Thyroid gland (tissue), 4 donors: ENCODE data around the gene SLC9A7.

Experiments used
- POLR2A ChIP-seq, 2 donors: fragments of 450-650 bp; IDR thresholded peaks; one replicate each; pipeline ENCODE4 v1.6.1; 2017; ENCODE audit warnings: antibody characterized with exemption in 2 of 2, mild to moderate bottlenecking in 2 of 2, moderate library complexity in 1 of 2
- TF ChIP-seq, protein P1 (sequence below), 6 experiments: fragments of 200-600 bp in 3 of 6; fragments of 450-650 bp in 3 of 6; sonication (generic) in 3 of 6; IDR thresholded peaks; one replicate each; pipeline ENCODE4 v1.5.1; 2016 to 2019; ENCODE audit warnings: antibody characterized with exemption in 6 of 6, mild to moderate bottlenecking in 2 of 6, inconsistent platforms in 1 of 6, moderate library complexity in 1 of 6

- TF ChIP-seq, protein P1, sequence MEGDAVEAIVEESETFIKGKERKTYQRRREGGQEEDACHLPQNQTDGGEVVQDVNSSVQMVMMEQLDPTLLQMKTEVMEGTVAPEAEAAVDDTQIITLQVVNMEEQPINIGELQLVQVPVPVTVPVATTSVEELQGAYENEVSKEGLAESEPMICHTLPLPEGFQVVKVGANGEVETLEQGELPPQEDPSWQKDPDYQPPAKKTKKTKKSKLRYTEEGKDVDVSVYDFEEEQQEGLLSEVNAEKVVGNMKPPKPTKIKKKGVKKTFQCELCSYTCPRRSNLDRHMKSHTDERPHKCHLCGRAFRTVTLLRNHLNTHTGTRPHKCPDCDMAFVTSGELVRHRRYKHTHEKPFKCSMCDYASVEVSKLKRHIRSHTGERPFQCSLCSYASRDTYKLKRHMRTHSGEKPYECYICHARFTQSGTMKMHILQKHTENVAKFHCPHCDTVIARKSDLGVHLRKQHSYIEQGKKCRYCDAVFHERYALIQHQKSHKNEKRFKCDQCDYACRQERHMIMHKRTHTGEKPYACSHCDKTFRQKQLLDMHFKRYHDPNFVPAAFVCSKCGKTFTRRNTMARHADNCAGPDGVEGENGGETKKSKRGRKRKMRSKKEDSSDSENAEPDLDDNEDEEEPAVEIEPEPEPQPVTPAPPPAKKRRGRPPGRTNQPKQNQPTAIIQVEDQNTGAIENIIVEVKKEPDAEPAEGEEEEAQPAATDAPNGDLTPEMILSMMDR (IDR thresholded peaks at IDR 0.05): no peak
- TF ChIP-seq POLR2A (IDR thresholded peaks at IDR 0.05): no peak
These were observed 47.8 kb downstream of the SLC9A7 start for GRCh38 chrX:46710927-46711623.
